K562 (cell line): Measurements from ENCODE around the gene NTSR1. TPM values are rescaled to one million over a fixed set of nuclear protein-coding genes. Genes with fewer than 3 reads are reported as not detected.

Source experiments
- ATAC-seq: fragments of 200-7000 bp; cut with Tn5 transposase; 3 replicates; pipeline ENCODE4 v1.9.1; 2020; ENCODE audit warnings: moderate library complexity
- BruUV-seq: library from RNA; stranded (reverse); fragments of 400-500 nt; replicated peaks from 2 replicates; lab custom pipeline; 2021; lab: Mats Ljungman, UMichigan
- CTCF ChIA-PET: fragments of 300-600 bp; formaldehyde crosslinking; extraction: SDS; loops from one replicate; lab custom pipeline; 2021; ENCODE audit warnings: low intra/inter-chr PET ratio; lab: Yijun Ruan, JAX
- POLR2A ChIA-PET: fragments of 300-600, 350-650 bp; sonication (Branson Sonifier 250); formaldehyde crosslinking; extraction: SDS; loops from one replicate; lab custom pipeline; 2021; ENCODE audit warnings: antibody characterized with exemption, inconsistent platforms; lab: Yijun Ruan, JAX
- DNase-seq, 4 experiments: peaks; one replicate each; pipeline versions ENCODE4 v3.0.0 to v3.0.0-alpha.2; 2011 to 2018; ENCODE audit warnings: low spot score in 3 of 4, mixed read lengths in 3 of 4; ENCODE audit errors: extremely low read depth in 1 of 4
- FAIRE-seq: peaks from 2 replicates; lab custom pipeline; 2011; peaks lifted over from hg19 to GRCh38; lab: Jason Lieb, UNC
- H2AFZ ChIP-seq: 2 replicates; pipeline ENCODE4 v1.6.0; 2011; ENCODE audit warnings: low read depth, low read length, control low read depth, inconsistent platforms
- H3K27ac ChIP-seq: fragments of 200-600 bp; 3 replicates; pipeline ENCODE4 v1.8.0; 2011; ENCODE audit warnings: low read depth, mild to moderate bottlenecking, control low read depth, inconsistent platforms, low read length, moderate library complexity, mixed read lengths; ENCODE audit errors: extremely low read depth
- H3K27me3 ChIP-seq, 2 experiments: fragments of 300-600 bp in 1 of 2; 2 replicates in 1 of 2; 3 replicates in 1 of 2; pipeline versions ENCODE4 v1.6.0 to v1.8.0; 2011; ENCODE audit warnings: inconsistent platforms in 2 of 2, low read length in 2 of 2, mild to moderate bottlenecking in 1 of 2, mixed read lengths in 1 of 2, moderate library complexity in 1 of 2; ENCODE audit not compliant: control insufficient read depth in 2 of 2, insufficient read depth in 2 of 2
- H3K36me3 ChIP-seq: fragments of 300-600 bp; 3 replicates; pipeline ENCODE4 v1.8.0; 2011; ENCODE audit warnings: mild to moderate bottlenecking, low read length, inconsistent platforms; ENCODE audit not compliant: control insufficient read depth, insufficient read depth
- H3K4me1 ChIP-seq, 2 experiments: fragments of 200-600 bp in 1 of 2; replicated peaks in 1 of 2; 2 replicates in 1 of 2; 3 replicates in 1 of 2; pipeline versions ENCODE4 v1.5.1 to v1.8.0; 2011; ENCODE audit warnings: inconsistent platforms in 2 of 2, low read length in 2 of 2, mild to moderate bottlenecking in 1 of 2, mixed read lengths in 1 of 2, moderate library complexity in 1 of 2; ENCODE audit not compliant: control insufficient read depth in 2 of 2, insufficient read depth in 2 of 2
- H3K4me2 ChIP-seq: 2 replicates; pipeline ENCODE4 v1.6.1; 2011; ENCODE audit warnings: low read length, control low read depth, inconsistent platforms, mixed read lengths; ENCODE audit not compliant: insufficient read depth
- H3K4me3 ChIP-seq: fragments of 200-600 bp; sonication (generic), shearing (Covaris generic); 2 replicates; pipeline ENCODE4 v1.5.1; 2016; ENCODE audit warnings: control low read depth, inconsistent platforms
- H3K79me2 ChIP-seq: fragments of 200-600 bp; 3 replicates; pipeline ENCODE4 v1.8.0; 2011; ENCODE audit warnings: low read length, inconsistent platforms; ENCODE audit not compliant: control insufficient read depth, insufficient read depth
- H3K9ac ChIP-seq, 2 experiments: 2 replicates each; pipeline versions ENCODE4 v1.6.0 to v1.6.1; 2011; ENCODE audit warnings: low read depth in 2 of 2, low read length in 2 of 2, control low read depth in 1 of 2, inconsistent platforms in 1 of 2, mild to moderate bottlenecking in 1 of 2, mixed read lengths in 1 of 2; ENCODE audit not compliant: insufficient read depth in 1 of 2
- H3K9me1 ChIP-seq: one replicate; pipeline ENCODE4 v1.6.0; 2011; ENCODE audit warnings: inconsistent platforms, mild to moderate bottlenecking, low read length, moderate library complexity; ENCODE audit not compliant: control insufficient read depth, insufficient read depth
- H3K9me3 ChIP-seq: replicated peaks from 2 replicates; pipeline ENCODE4 v1.5.1; 2011; ENCODE audit warnings: low read depth, low read length, inconsistent platforms; ENCODE audit not compliant: control insufficient read depth, insufficient read depth
- H4K20me1 ChIP-seq: replicated peaks from 2 replicates; pipeline ENCODE4 v1.6.1; 2011; ENCODE audit warnings: low read length, inconsistent platforms, mixed read lengths; ENCODE audit not compliant: control insufficient read depth, insufficient read depth
- ELF1 ChIP-seq: fragments of 200-800 bp; sonication (Bioruptor generic); IDR thresholded peaks from 2 replicates; pipeline ENCODE4 v1.6.1; 2016; ENCODE audit warnings: missing genetic modification characterization, missing compliant biosample characterization
- HEY1 ChIP-seq: fragments of 250-450 bp; sonication (Bioruptor Pico); IDR thresholded peaks from 2 replicates; pipeline ENCODE4 v1.5.0; 2020; ENCODE audit warnings: mild to moderate bottlenecking, moderate library complexity, borderline replicate concordance
- KDM5B ChIP-seq: fragments of 200-600 bp; sonication (generic); IDR thresholded peaks from 2 replicates; pipeline ENCODE4 v1.6.1; 2012; ENCODE audit warnings: low read depth, mild to moderate bottlenecking, moderate library complexity, low read length, control low read depth, inconsistent platforms; ENCODE audit not compliant: insufficient replicate concordance
- MAFF ChIP-seq: IDR thresholded peaks from 2 replicates; pipeline ENCODE4 v1.6.1; 2012; ENCODE audit warnings: low read length, improper control_type of control experiment
- RAD51 ChIP-seq: fragments of 450-650 bp; IDR thresholded peaks from 2 replicates; pipeline ENCODE4 v1.7.1; 2016; ENCODE audit warnings: low read depth, mild to moderate bottlenecking, borderline replicate concordance
- SMARCC2 ChIP-seq: fragments of 450-650 bp; IDR thresholded peaks from 2 replicates; pipeline ENCODE4 v1.6.1; 2017; ENCODE audit warnings: antibody characterized with exemption, moderate library complexity, mild to moderate bottlenecking, low read depth
- SUPT5H ChIP-seq: fragments of 450-650 bp; IDR thresholded peaks from 2 replicates; pipeline ENCODE4 v1.6.1; 2016
- TRIM24 ChIP-seq, 2 experiments: fragments of 450-650 bp; IDR thresholded peaks; 2 replicates each; pipeline ENCODE4 v1.6.1; 2016
- XRCC4 ChIP-seq: IDR thresholded peaks from one replicate; pipeline ENCODE4 v1.6.1; 2011; ENCODE audit not compliant: insufficient read depth, insufficient read length; ENCODE audit errors: extremely low read depth
- ZBTB49 ChIP-seq: sonication (generic); formaldehyde crosslinking; IDR thresholded peaks from 2 replicates; pipeline ENCODE4 v1.8.0; 2022; ENCODE audit warnings: missing genetic modification reagents, mild to moderate bottlenecking, borderline replicate concordance
- ZNF444 ChIP-seq: fragments of 250-450 bp; sonication (Bioruptor Pico); IDR thresholded peaks from 2 replicates; pipeline ENCODE4 v1.4.0; 2020; ENCODE audit warnings: mild to moderate bottlenecking, moderate library complexity
- ZNF609 ChIP-seq: sonication (generic); formaldehyde crosslinking; IDR thresholded peaks from 2 replicates; pipeline ENCODE4 v1.8.1; 2023; ENCODE audit warnings: missing genetic modification reagents, mild to moderate bottlenecking, borderline replicate concordance
- ZZZ3 ChIP-seq: fragments of 450-650 bp; IDR thresholded peaks from 2 replicates; pipeline ENCODE4 v1.6.1; 2016; ENCODE audit warnings: antibody characterized with exemption, mild to moderate bottlenecking, moderate library complexity
- WGBS: fragments of 100-300 bp; shearing (Covaris generic); methylation state at CpG from one replicate; pipeline ENCODE4 v1.1.6; 2016; ENCODE audit warnings: low coverage, mixed read lengths; ENCODE audit not compliant: insufficient coverage; ENCODE audit errors: missing lambda C conversion rate; 5-methylcytosine and 5-hydroxymethylcytosine counted together
- in situ Hi-C: fragments of 300-500 bp; cut with MboI; formaldehyde crosslinking; loops from 4 replicates; pipeline ENCODE4 v1.15.0; 2018; ENCODE audit warnings: inconsistent platforms, mixed read lengths
- intact Hi-C: fragments of 100-400 bp; cut with micrococcal nuclease; formaldehyde crosslinking; loops from 2 replicates; pipeline ENCODE4 v1.14.2; 2022
- polyA plus RNA-seq, 8 experiments: library from polyadenylated mRNA; depleted of rRNA in 4 of 8; stranded (reverse) in 5 of 8; unstranded in 3 of 8; fragments of >200 nt; fragmentation: Nextera tagmentation in 2 of 8; fragmentation: Illumina TruSeq in 1 of 8; extraction: Ambion mirVana in 2 of 8; extraction: Trizol in 1 of 8; gene quantifications; 2 replicates each; pipeline versions ENCODE4 v1.2.1 to v1.2.3, GENCODE V29; 2011 to 2014; ENCODE audit warnings: inconsistent platforms in 1 of 8, missing spikeins in 1 of 8
- total RNA-seq, 7 experiments: library from RNA; depleted of rRNA in 6 of 7; stranded (reverse); fragments of >200 nt in 6 of 7; fragmentation: Illumina TruSeq in 2 of 7; extraction: Trizol in 2 of 7; gene quantifications; 2 replicates each; pipeline versions ENCODE4 v1.2.1 to v1.2.3, GENCODE V29; 2011 to 2021; ENCODE audit warnings: low replicate concordance in 1 of 7
- TF ChIP-seq, protein P1 (sequence below): sonication (generic); formaldehyde crosslinking; IDR thresholded peaks from 2 replicates; pipeline ENCODE4 v1.9.0; 2022; ENCODE audit warnings: mild to moderate bottlenecking, missing genetic modification reagents
- TF ChIP-seq, protein P2 (sequence below): fragments of 450-650 bp; IDR thresholded peaks from 2 replicates; pipeline ENCODE4 v1.6.1; 2014; ENCODE audit warnings: low read depth, mild to moderate bottlenecking, moderate library complexity, borderline replicate concordance

The NTSR1 gene
- total and polyA plus RNA-seq, 9 of the 15 experiments (the other 6 are each of a cell fraction or from before 2014, with no cell fraction given), result 0.04 to 0.40 (median 0.13) TPM; not detected in 3

GRCh38 chr20:62662422-62662821, 46.2 kb upstream of the NTSR1 start:
- no TSS peak for BruUV-seq
- ATAC-seq (no peak), FAIRE-seq (no peak), DNase-seq (no peak)
- Histone ChIP-seq H3K27me3 (no peaks in the 10 kb centered on the region), H3K9ac (no peak overlapping the region), H3K9me1 (no peaks in the 10 kb centered on the region), H3K4me3 (no peak overlapping the region), H4K20me1 (no peaks in the 10 kb centered on the region; the same call in 1 of the 2 replicates), H3K9me3 (no peaks in the 10 kb centered on the region), H3K4me1 (peaks cover 0 to 41% of the 10 kb centered on the region in 2 experiments; a peak in 2 of 5 replicates), H3K79me2 (no peaks in the 10 kb centered on the region), H3K27ac (no peak overlapping the region), H2AFZ (no peak overlapping the region), H3K4me2 (no peak overlapping the region), H3K36me3 (peaks cover 35% of the 10 kb centered on the region; the same call in 1 of the 3 replicates)
- no peak for TF ChIP-seq RAD51
- no peak for TF ChIP-seq XRCC4
- TF ChIP-seq, protein P1, sequence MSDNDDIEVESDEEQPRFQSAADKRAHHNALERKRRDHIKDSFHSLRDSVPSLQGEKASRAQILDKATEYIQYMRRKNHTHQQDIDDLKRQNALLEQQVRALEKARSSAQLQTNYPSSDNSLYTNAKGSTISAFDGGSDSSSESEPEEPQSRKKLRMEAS (CRISPR knock-in tag), result no peak
- TF ChIP-seq ZZZ3, result no peak
- no peak for TF ChIP-seq HEY1
- no peak for TF ChIP-seq TRIM24 (IDR thresholded peaks at IDR 0.05)
- TF ChIP-seq ELF1 (tag), result no peak
- no peak for TF ChIP-seq SUPT5H
- no peak for TF ChIP-seq KDM5B
- no peak for TF ChIP-seq ZNF609 (CRISPR knock-in tag)
- TF ChIP-seq, protein P2, sequence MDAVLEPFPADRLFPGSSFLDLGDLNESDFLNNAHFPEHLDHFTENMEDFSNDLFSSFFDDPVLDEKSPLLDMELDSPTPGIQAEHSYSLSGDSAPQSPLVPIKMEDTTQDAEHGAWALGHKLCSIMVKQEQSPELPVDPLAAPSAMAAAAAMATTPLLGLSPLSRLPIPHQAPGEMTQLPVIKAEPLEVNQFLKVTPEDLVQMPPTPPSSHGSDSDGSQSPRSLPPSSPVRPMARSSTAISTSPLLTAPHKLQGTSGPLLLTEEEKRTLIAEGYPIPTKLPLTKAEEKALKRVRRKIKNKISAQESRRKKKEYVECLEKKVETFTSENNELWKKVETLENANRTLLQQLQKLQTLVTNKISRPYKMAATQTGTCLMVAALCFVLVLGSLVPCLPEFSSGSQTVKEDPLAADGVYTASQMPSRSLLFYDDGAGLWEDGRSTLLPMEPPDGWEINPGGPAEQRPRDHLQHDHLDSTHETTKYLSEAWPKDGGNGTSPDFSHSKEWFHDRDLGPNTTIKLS, result no peak
- TF ChIP-seq MAFF, result no peak
- no peak for TF ChIP-seq SMARCC2
- TF ChIP-seq ZNF444 (CRISPR knock-in tag), result no peak
- TF ChIP-seq ZBTB49 (CRISPR knock-in tag), result no peak
- POLR2A ChIA-PET, result interaction anchor here (0.5 kb wide), 1 partner anchor 15 kb away, joined by 3 read pairs; no protein-coding TSS in a partner anchor
- CTCF ChIA-PET, result no interaction called here
- in situ Hi-C loops (no loop called here), intact Hi-C loops (no loop called here)
- 90% methylated on average over 4 of the region's 6 CpGs for WGBS
